ENCODE measurements around the gene THOC7. TPM values are rescaled to one million over a fixed set of nuclear protein-coding genes. Genes with fewer than 3 reads are reported as not detected.
A peak's percentile ranks its signal among the peaks of the same experiment; 100 is the strongest.

The THOC7 gene
- polyA plus RNA-seq, 3 donors: 22.2 to 74.8 (median 70.1) TPM

- no peaks in the 10 kb centered on the region for H3K36me3 ChIP-seq (replicated peaks in 1 of 2; ENCODE audit: control insufficient read depth in 1 of 2, insufficient read depth in 2 of 2, low read length in 2 of 2)
- no peak for TF ChIP-seq CTCF (IDR thresholded peaks at IDR 0.05)
- H3K27ac Mint-ChIP-seq: peak overlapping the region in 1 of 7 donors; percentile 37
- H3K4me3 ChIP-seq (replicated peaks in 1 of 3; ENCODE audit: low read depth in 2 of 3, low read length in 3 of 3): no peak overlapping the region
- peaks cover 28% of the 10 kb centered on the region for H3K79me2 ChIP-seq (ENCODE audit: insufficient read depth, low read length)
- H4K20me1 ChIP-seq (ENCODE audit: insufficient read depth, low read length): peaks cover 22% of the 10 kb centered on the region
- peaks cover 2% of the 10 kb centered on the region in 2 donors for H3K36me3 Mint-ChIP-seq
- WGBS (ENCODE audit: insufficient coverage): 100% methylated on average over 1 of the region's 1 CpG
- no peaks in the 10 kb centered on the region for H3K9me3 ChIP-seq (replicated peaks in 1 of 2; ENCODE audit: control insufficient read depth in 1 of 2, insufficient read depth in 1 of 2, low read length in 2 of 2)
- peaks cover 0 to 5% (median 0%) of the 10 kb centered on the region in 7 donors for H3K9me3 Mint-ChIP-seq
- no peaks in the 10 kb centered on the region for H3K4me1 ChIP-seq (ENCODE audit: control insufficient read depth in 1 of 2, insufficient read depth in 2 of 2, low read length in 2 of 2)
- no peak overlapping the region for H2AFZ ChIP-seq (ENCODE audit: insufficient read depth, low read depth, low read length, poor library complexity, severe bottlenecking)
- H3K27ac ChIP-seq (ENCODE audit: low read depth in 1 of 2, low read length in 2 of 2): no peak overlapping the region
- no peak overlapping the region for H3K4me3 Mint-ChIP-seq
- intact Hi-C loops (cut with micrococcal nuclease): no loop called here
- H3K27me3 Mint-ChIP-seq (ENCODE audit: low read depth in 3 of 3): no peaks in the 10 kb centered on the region
- H3K4me1 Mint-ChIP-seq: no peaks in the 10 kb centered on the region
- H3K9ac ChIP-seq (ENCODE audit: insufficient read depth, low read length, poor library complexity, severe bottlenecking): no peak overlapping the region
- no peak for DNase-seq
- no peaks in the 10 kb centered on the region for H3K27me3 ChIP-seq (ENCODE audit: control insufficient read depth in 2 of 2, insufficient read depth in 2 of 2, low read length in 2 of 2)
- no peak overlapping the region for H3K4me2 ChIP-seq (replicated peaks; ENCODE audit: extremely low read depth, low read length, poor library complexity, severe bottlenecking)
Observed at GRCh38 chr3:63847718-63848450, 15.7 kb downstream of the THOC7 start.

GRCh38 chr3:63845215-63845614 lies 18.4 kb downstream of the THOC7 start:
- H3K27ac ChIP-seq (ENCODE audit: low read depth in 1 of 2, low read length in 2 of 2): no peak overlapping the region
- H2AFZ ChIP-seq (ENCODE audit: insufficient read depth, low read depth, low read length, poor library complexity, severe bottlenecking): no peak overlapping the region
- 100% methylated on average over 4 of the region's 4 CpGs for WGBS (ENCODE audit: insufficient coverage)
- no peaks in the 10 kb centered on the region for H3K27me3 ChIP-seq (ENCODE audit: control insufficient read depth in 2 of 2, insufficient read depth in 2 of 2, low read length in 2 of 2)
- no peak for TF ChIP-seq CTCF (IDR thresholded peaks at IDR 0.05)
- no peak overlapping the region for H3K9ac ChIP-seq (ENCODE audit: insufficient read depth, low read length, poor library complexity, severe bottlenecking)
- no peaks in the 10 kb centered on the region for H3K9me3 ChIP-seq (replicated peaks in 1 of 2; ENCODE audit: control insufficient read depth in 1 of 2, insufficient read depth in 1 of 2, low read length in 2 of 2)
- H3K9me3 Mint-ChIP-seq: peaks cover 0 to 9% (median 2%) of the 10 kb centered on the region in 7 donors
- no peaks in the 10 kb centered on the region for H3K27me3 Mint-ChIP-seq (ENCODE audit: low read depth in 3 of 3)
- peaks cover 17% of the 10 kb centered on the region for H4K20me1 ChIP-seq (ENCODE audit: insufficient read depth, low read length)
- H3K27ac Mint-ChIP-seq: peak overlapping the region in 1 of 7 donors; percentile 55
- DNase-seq: no peak
- H3K4me3 ChIP-seq (replicated peaks in 1 of 3; ENCODE audit: low read depth in 2 of 3, low read length in 3 of 3): no peak overlapping the region
- H3K4me2 ChIP-seq (replicated peaks; ENCODE audit: extremely low read depth, low read length, poor library complexity, severe bottlenecking): no peak overlapping the region
- no peaks in the 10 kb centered on the region for H3K36me3 ChIP-seq (replicated peaks in 1 of 2; ENCODE audit: control insufficient read depth in 1 of 2, insufficient read depth in 2 of 2, low read length in 2 of 2)
- no peak overlapping the region for H3K4me3 Mint-ChIP-seq
- no peaks in the 10 kb centered on the region for H3K4me1 ChIP-seq (ENCODE audit: control insufficient read depth in 1 of 2, insufficient read depth in 2 of 2, low read length in 2 of 2)
- H3K79me2 ChIP-seq (ENCODE audit: insufficient read depth, low read length): peaks cover 28% of the 10 kb centered on the region
- intact Hi-C loops (cut with micrococcal nuclease): no loop called here
- H3K4me1 Mint-ChIP-seq: no peaks in the 10 kb centered on the region
- peaks cover 2 to 5% of the 10 kb centered on the region in 2 donors for H3K36me3 Mint-ChIP-seq

Measured in CD14-positive monocyte (primary cell).